Activated CD8-positive, alpha-beta memory T cell treated with anti-CD3 and anti-CD28 coated beads, Interleukin-2, amount 10 ng/mL, durations not matched to agents 7 days and 5 days (primary cell): ENCODE measurements around the gene ROR2. TPM values are rescaled to one million over a fixed set of nuclear protein-coding genes. Genes with fewer than 3 reads are reported as not detected.
A peak's percentile ranks its signal among the peaks of the same experiment; 100 is the strongest.

Experiments used
- ATAC-seq: fragments of 150-1000 bp; cut with Tn5 transposase; one replicate; pipeline ENCODE4 v1.10.0; 2021; ENCODE audit warnings: moderate library complexity
- CTCF ChIA-PET: fragments of 350-600 bp; sonication (Branson Sonifier 250); formaldehyde crosslinking; loops from one replicate; lab custom pipeline; 2021; ENCODE audit warnings: antibody characterized with exemption; lab: Charles Lee
- DNase-seq: peaks from one replicate; pipeline ENCODE4 v3.0.0-alpha.2; 2020
- H3K27ac Mint-ChIP-seq: one replicate; pipeline ENCODE4 v1.8.0; 2021; ENCODE audit warnings: mild to moderate bottlenecking, mixed read lengths
- H3K27me3 Mint-ChIP-seq: one replicate; pipeline ENCODE4 v1.8.0; 2021; ENCODE audit warnings: mixed read lengths
- H3K36me3 Mint-ChIP-seq: one replicate; pipeline ENCODE4 v1.8.0; 2021; ENCODE audit warnings: mild to moderate bottlenecking, mixed read lengths
- H3K4me1 Mint-ChIP-seq: one replicate; pipeline ENCODE4 v1.8.0; 2021; ENCODE audit warnings: mixed read lengths
- H3K4me3 Mint-ChIP-seq: one replicate; pipeline ENCODE4 v1.8.0; 2021; ENCODE audit warnings: mild to moderate bottlenecking, moderate library complexity, mixed read lengths
- H3K9me3 Mint-ChIP-seq: one replicate; pipeline ENCODE4 v1.8.0; 2022; ENCODE audit warnings: low read depth, mixed read lengths
- total RNA-seq, 2 experiments: library from RNA; stranded (reverse); gene quantifications; one replicate each; pipeline ENCODE4 v1.2.3, GENCODE V29; 2021

The ROR2 gene
- total RNA-seq, 2 experiments from 2014 or later = 3.0 to 3.2 TPM

DNA sequence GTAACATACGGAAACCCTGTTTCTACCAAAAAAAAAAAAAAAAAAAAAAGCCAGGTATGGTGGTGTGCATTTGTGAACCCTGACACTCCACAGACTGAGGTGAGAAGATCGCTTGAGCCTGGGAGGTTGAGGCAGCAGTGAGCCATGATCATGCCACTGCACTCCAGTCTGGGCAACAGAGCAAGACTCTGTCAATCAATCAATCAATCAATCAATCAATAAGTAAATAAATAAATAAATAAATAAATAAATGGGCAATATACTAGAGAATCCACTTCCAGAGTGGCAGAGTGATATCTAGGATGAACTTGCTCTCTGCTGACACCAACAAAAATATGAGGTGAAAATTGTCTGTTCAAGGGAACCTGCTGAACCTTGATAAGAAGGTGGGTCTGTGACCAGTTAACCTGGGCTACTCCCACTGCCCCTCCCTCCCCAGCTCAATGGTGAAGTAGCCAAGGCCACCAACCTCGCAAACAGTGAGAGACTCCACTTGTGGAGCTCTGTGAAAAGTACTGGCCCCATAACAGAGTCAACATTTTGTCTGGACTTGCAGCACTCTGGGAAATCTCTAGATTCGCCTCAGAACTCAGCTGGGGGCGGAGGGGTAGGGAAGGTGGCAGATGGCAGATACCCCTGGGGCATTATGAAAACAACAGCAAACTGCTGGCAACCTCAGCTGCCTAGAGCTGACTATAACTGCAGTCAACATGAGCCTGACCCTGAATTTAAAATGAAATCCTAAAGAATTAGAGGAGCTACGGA lies 163.7 kb downstream of the ROR2 start:
- no peak for DNase-seq
- H3K4me1 Mint-ChIP-seq = peaks cover 8% of the 10 kb centered on the region
- no peak overlapping the region for H3K4me3 Mint-ChIP-seq
- CTCF ChIA-PET = no interaction called here
- no peaks in the 10 kb centered on the region for H3K9me3 Mint-ChIP-seq
- ATAC-seq = no peak
- H3K27me3 Mint-ChIP-seq = peaks cover 30% of the 10 kb centered on the region
- H3K36me3 Mint-ChIP-seq = no peaks in the 10 kb centered on the region
- no peak overlapping the region for H3K27ac Mint-ChIP-seq

DNA sequence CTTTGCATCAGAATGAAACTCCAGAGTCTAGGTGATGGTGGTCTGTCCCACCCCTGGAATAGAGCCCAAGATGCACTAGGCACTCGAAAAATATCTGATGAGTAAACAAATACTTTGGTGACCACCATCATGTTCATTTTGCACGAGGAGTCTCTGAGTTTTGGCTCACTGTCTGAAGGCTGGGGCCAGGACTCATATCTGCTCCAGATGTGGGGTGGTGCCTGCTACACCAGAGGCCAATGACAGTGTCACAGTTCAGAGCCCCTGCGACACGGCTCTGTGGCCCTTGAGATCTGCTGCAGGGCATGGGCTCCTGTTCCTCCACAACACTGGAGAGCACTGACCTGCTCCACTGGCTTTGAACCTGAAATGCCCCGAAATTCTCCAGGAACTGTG lies 164.6 kb downstream of the ROR2 start:
- Mint-ChIP-seq H3K4me1 (peaks cover 8% of the 10 kb centered on the region), H3K9me3 (no peaks in the 10 kb centered on the region), H3K27me3 (peaks cover 32% of the 10 kb centered on the region), H3K36me3 (no peaks in the 10 kb centered on the region), H3K27ac (no peak overlapping the region), H3K4me3 (no peak overlapping the region)
- CTCF ChIA-PET = no interaction called here
- ATAC-seq (no peak), DNase-seq (no peak)

DNA sequence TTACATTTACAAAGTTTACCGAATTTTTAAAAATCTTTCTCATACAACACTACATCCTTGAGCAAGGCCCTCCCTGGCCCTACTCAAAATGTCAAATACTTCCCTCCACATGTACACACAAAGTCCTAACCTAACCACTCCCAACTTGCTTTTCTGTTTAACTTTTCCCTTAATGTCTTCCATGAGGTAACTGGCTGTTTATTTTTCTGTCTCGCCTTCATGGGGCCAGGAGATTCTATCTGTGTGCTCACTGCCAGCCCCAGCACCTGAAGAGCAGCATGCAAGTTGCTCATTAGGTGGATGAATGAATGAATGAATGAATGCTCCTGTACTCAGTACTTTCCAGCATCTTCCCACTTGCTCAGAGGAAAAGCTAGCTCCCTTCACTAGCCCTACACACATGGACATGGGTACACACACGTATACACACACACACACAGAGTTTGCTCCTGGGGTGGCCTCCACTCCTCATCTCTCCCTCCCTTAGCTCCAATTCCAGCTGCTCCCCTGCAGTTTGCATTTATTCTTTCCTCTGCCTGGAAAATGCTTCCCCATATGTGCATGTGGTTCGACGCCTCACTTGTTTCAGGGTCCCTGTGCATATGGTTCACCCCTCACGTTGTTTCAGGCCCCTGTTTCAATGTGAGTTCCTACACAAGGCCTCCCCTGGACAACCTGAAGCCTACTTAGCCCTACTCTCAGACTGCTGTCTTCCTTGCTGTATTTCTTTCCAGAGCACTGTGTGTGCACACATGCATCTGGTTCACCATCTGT lies 165.2 kb downstream of the ROR2 start:
- peaks cover 32% of the 10 kb centered on the region for H3K27me3 Mint-ChIP-seq
- CTCF ChIA-PET = no interaction called here

DNA sequence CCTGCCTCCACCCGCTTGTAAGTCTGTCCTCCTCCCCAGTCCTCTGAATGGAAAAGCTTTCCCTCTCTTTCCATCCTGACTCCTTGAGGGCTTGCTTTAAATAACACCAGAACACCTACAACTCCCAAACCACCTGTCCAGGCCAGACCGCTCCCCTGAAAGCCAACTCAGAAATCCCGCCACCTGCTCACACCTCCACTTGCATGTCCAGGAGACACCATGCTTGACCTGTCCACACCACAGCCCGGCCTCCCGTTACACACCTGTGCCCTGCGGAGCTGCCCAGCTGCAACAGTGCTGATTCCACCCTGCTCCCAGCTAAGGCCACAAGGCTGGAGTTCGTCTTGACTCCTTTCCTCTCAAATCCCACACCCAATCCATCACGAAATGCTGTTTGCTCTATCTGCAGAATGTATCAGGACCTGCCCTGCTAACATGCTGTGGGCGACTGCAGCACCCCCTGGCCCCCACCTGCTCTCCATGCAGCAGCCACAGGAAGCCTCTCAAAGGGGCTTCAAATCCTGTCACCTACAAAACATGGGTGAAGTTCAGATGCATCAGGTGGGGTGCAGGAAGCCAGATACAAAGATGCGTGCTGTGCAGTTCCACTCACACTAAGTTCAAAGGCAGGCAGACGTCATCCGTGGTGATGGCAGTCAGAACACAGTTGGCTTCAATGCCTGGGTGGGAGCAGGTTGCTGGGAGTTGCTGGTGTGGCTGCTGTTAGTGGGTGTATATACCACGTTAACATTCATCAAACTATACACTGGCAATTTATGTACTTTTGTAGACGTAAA lies 166.0 kb downstream of the ROR2 start:
- CTCF ChIA-PET = no interaction called here

More for the DNA sequence above, 165.2 kb downstream of the ROR2 start:
- no peaks in the 10 kb centered on the region for H3K9me3 Mint-ChIP-seq
- DNase-seq = no peak
- peaks cover 8% of the 10 kb centered on the region for H3K4me1 Mint-ChIP-seq
- no peak overlapping the region for H3K27ac Mint-ChIP-seq
- no peak overlapping the region for H3K4me3 Mint-ChIP-seq
- H3K36me3 Mint-ChIP-seq = no peaks in the 10 kb centered on the region
- ATAC-seq = no peak

DNA sequence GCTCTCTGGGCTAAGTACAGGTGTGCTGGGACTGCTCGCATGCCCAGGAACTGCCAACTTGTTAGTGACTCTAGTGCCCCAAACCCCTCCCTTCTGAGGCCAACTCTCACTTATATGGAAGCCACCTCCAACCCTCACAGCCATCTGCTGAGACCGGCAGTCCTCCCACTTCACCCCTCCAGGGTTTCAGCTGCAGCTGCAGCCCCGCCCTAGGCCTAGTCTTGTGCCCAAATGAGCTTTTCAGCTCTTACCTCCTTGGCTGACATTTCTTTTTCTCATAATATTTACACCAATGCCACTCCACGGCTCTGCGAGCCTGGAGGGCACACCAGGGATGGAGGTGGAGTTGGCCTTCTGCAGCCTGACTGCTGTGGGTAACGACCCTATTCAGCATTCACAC lies 166.6 kb downstream of the ROR2 start:
- H3K9me3 Mint-ChIP-seq = no peaks in the 10 kb centered on the region
- no peak overlapping the region for H3K27ac Mint-ChIP-seq
- ATAC-seq (no peak), DNase-seq (peak; percentile 16)
- H3K27me3 Mint-ChIP-seq = peaks cover 34% of the 10 kb centered on the region
- H3K4me1 Mint-ChIP-seq = peaks cover 8% of the 10 kb centered on the region
- H3K4me3 Mint-ChIP-seq = no peak overlapping the region
- H3K36me3 Mint-ChIP-seq = no peaks in the 10 kb centered on the region
- CTCF ChIA-PET = no interaction called here

More for the DNA sequence above, 166.0 kb downstream of the ROR2 start:
- Mint-ChIP-seq H3K9me3 (no peaks in the 10 kb centered on the region), H3K36me3 (no peaks in the 10 kb centered on the region), H3K4me1 (peaks cover 8% of the 10 kb centered on the region), H3K27me3 (peaks cover 32% of the 10 kb centered on the region), H3K4me3 (no peak overlapping the region), H3K27ac (no peak overlapping the region)
- ATAC-seq = no peak
- DNase-seq = peak; percentile 37

DNA sequence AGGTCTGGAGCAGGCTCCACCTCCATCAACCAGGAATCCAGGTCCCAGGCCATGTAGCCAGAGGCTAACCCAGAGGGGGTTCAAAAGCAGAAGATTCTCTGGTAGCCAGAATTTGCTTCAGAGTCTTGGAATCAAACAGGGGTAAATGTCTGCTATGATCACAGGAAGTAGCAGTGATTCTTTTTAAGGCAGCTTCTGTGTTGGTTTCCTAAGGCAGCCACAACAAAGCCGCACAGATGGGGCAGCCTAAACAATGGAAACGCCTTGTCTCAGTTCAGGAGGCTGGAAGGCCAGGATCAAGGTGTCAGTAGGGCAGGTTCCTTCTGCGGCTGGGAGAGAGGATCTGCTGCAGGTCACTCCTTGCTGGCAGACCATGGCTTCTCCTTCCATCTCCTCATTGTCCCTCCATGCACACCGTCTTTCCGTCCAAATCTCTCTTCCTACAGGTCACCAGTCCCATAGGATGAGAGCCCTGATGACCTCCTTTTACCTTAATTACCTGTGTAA lies 167.3 kb downstream of the ROR2 start:
- Mint-ChIP-seq H3K9me3 (no peaks in the 10 kb centered on the region), H3K27ac (no peak overlapping the region), H3K27me3 (peaks cover 35% of the 10 kb centered on the region), H3K4me3 (no peak overlapping the region), H3K36me3 (no peaks in the 10 kb centered on the region), H3K4me1 (peaks cover 8% of the 10 kb centered on the region)
- peak; percentile 32 for DNase-seq
- no peak for ATAC-seq
- CTCF ChIA-PET = interaction anchor here (1.0 kb wide), 1 partner anchor 168 kb away, joined by 3 read pairs; no protein-coding TSS in a partner anchor

DNA sequence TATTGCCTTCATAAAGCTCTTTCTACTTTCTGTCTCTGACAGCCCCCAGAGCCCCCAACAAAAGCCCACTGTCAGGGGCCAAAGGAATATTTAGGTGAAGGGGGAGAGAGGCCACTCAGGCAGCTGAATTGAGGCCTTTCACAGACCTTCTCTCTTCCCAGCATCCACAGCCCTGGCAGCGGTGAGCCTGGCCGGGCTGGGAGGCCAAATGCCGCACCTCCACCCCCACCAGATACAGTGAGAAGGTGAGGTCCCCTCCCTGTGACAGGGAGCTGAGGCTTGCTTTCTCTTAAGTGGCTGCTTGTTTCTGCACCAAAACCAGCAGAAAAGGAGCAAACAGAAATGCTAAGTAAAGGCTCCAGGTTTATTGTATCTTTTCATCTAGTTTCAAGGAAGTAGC lies 168.1 kb downstream of the ROR2 start:
- Mint-ChIP-seq H3K36me3 (no peaks in the 10 kb centered on the region), H3K27me3 (peaks cover 42% of the 10 kb centered on the region), H3K27ac (no peak overlapping the region), H3K4me1 (peaks cover 11% of the 10 kb centered on the region), H3K9me3 (no peaks in the 10 kb centered on the region), H3K4me3 (no peak overlapping the region)
- DNase-seq = peak; percentile 33
- no peak for ATAC-seq
- CTCF ChIA-PET = interaction anchor here (1.0 kb wide), 1 partner anchor 168 kb away, joined by 3 read pairs; no protein-coding TSS in a partner anchor

DNA sequence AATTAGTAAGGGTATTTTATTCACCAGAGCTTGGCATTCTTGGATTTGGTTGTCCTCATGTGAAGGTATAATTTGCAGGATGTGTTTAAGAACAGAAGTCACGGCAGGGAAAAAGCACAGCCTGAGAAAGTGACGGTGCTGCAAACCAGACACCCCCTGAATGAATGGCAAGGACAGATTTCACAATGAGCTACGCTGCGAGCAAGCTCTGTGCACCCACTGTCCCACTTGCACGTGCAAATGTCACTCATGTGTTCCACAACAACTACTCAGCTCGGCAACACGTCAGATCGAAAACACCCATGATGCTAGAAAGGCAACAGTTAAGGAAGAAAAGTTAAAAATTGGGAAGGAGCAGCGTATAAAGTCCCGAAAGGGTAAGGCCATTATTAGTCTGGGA lies 168.9 kb downstream of the ROR2 start:
- CTCF ChIA-PET = no interaction called here

DNA sequence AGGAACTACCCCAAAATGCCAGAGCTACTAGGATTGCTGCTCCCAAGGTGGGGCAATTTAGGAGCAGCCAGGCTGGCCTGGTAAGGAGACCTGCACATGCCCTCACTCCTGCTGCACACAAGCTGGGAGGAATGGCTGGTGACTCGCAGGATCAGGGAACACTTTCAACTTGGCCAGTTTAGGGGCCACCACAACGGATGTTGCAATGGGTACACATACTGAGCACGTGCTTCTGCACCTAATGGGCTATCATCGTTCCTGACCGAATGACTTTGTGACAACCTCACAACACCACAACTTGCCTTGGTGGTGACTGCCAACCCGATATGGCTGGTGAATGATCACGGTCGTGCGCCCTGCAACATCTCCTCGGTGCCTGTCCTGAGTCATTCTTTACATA lies 172.0 kb downstream of the ROR2 start:
- CTCF ChIA-PET = interaction anchor here (7.6 kb wide), 1 partner anchor 174 kb away, joined by 74 read pairs; the partner anchor contains the start of gene ROR2
- Mint-ChIP-seq H3K9me3 (no peaks in the 10 kb centered on the region), H3K27ac (no peak overlapping the region)

More for the DNA sequence above, 168.9 kb downstream of the ROR2 start:
- H3K9me3 Mint-ChIP-seq = no peaks in the 10 kb centered on the region
- DNase-seq (peak; percentile 11), ATAC-seq (no peak)
- H3K27me3 Mint-ChIP-seq = peaks cover 46% of the 10 kb centered on the region
- no peaks in the 10 kb centered on the region for H3K36me3 Mint-ChIP-seq
- no peak overlapping the region for H3K27ac Mint-ChIP-seq
- no peak overlapping the region for H3K4me3 Mint-ChIP-seq
- peaks cover 14% of the 10 kb centered on the region for H3K4me1 Mint-ChIP-seq

DNA sequence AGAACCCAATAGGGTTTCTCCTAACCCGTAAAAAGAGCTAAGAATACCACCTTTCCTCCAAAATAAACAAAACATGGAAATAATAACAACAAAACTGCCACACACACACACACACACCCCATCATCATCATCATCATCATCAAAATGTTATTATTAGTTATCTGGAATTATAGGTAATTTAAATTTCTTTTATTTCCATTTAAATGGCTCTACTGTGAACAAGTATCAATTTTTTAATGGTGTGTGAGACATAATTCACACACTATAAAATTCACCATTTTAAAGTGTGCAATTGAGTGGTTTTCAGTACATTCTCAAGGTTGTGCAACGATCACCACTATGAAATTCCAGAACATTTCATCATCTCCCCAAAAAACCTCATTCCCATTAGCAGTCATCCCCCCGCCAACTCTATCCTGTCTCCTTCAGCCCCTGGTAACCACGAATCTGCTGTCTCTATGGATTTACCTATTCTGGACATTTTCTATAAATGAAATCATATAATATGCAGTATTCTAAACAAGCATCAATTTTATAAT lies 172.7 kb downstream of the ROR2 start:
- peaks cover 40% of the 10 kb centered on the region for H3K27me3 Mint-ChIP-seq
- no peaks in the 10 kb centered on the region for H3K9me3 Mint-ChIP-seq
- H3K4me3 Mint-ChIP-seq = no peak overlapping the region
- no peak for DNase-seq
- no peaks in the 10 kb centered on the region for H3K36me3 Mint-ChIP-seq
- CTCF ChIA-PET = interaction anchor here (0.8 to 7.6 kb wide), 4 partner anchors 18 to 335 kb away, joined by 3 to 74 read pairs (median 3); partner anchors contain the start of gene ROR2
- no peak for ATAC-seq
- no peak overlapping the region for H3K27ac Mint-ChIP-seq
- peaks cover 7% of the 10 kb centered on the region for H3K4me1 Mint-ChIP-seq

More for the DNA sequence above, 172.0 kb downstream of the ROR2 start:
- peaks cover 46% of the 10 kb centered on the region for H3K27me3 Mint-ChIP-seq
- no peak overlapping the region for H3K4me3 Mint-ChIP-seq
- H3K4me1 Mint-ChIP-seq = peaks cover 14% of the 10 kb centered on the region
- no peak for DNase-seq
- ATAC-seq = no peak
- no peaks in the 10 kb centered on the region for H3K36me3 Mint-ChIP-seq

DNA sequence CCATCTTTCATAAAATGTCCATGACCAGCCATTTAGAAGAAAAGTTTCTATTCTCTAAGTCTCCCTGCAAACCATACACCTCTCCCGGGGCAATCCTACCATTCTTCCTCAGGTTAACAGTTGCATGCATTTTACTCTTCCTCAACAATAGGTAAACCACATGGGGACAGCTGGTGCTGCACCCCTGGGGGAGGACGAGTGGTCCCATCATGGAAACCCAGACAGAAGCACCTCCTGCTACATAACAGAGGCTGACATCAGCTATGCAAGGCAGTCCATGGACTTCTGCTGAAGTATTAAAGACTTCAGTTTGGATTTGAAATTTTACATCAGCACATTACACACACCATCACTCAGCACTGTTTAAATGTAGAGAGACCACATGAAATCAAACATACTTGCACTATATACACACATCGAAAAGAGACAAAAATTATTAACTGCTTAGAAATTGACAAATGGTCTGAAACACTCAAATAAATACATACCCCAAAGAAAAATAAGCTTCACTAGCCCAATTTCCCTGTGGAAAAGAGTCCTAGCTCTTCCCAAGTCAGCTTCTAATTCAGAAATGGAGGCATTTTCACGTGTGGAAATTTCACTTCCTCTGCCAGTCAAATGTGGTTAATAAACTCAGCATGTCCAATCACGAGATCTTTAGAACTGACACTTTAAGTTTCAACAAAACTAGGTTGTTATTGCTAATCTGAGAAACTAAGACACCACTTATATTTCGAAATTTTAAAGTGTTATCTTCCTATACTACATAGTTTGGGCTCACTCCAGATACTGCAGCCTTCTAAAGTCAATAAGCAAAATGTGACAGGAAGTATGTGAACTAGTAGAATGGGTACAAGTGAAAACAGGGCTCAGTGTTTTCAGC lies 173.4 kb downstream of the ROR2 start:
- Mint-ChIP-seq H3K4me3 (no peak overlapping the region), H3K27me3 (peaks cover 39% of the 10 kb centered on the region), H3K4me1 (peaks cover 6% of the 10 kb centered on the region), H3K36me3 (no peaks in the 10 kb centered on the region), H3K9me3 (no peaks in the 10 kb centered on the region), H3K27ac (no peak overlapping the region)
- DNase-seq = no peak
- CTCF ChIA-PET = interaction anchor here (0.6 to 7.6 kb wide), 8 partner anchors 11 to 334 kb away, joined by 3 to 74 read pairs (median 3); partner anchors contain the start of gene ROR2
- no peak for ATAC-seq

DNA sequence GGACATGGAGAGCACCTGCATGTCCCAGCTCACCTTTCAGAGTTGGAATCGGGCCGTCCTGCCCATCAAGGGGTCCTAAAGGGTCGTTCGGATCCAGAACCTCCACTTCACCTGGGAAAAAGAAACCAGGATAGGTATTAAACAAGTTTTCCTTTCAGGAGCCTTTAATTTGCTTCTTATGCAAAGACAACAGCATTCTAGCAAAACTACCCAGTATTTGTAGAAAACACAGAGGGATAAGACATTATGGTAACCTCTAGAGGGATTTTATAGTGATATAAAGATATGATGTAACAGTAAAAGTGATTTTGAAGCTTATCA lies 174.4 kb downstream of the ROR2 start:
- no peaks in the 10 kb centered on the region for H3K9me3 Mint-ChIP-seq
- no peaks in the 10 kb centered on the region for H3K36me3 Mint-ChIP-seq

More for the DNA sequence above, 174.4 kb downstream of the ROR2 start:
- H3K4me3 Mint-ChIP-seq = no peak overlapping the region
- peaks cover 6% of the 10 kb centered on the region for H3K4me1 Mint-ChIP-seq
- peaks cover 36% of the 10 kb centered on the region for H3K27me3 Mint-ChIP-seq
- CTCF ChIA-PET = interaction anchor here (0.6 to 7.6 kb wide), 10 partner anchors 11 to 203 kb away, joined by 3 to 74 read pairs (median 4); partner anchors contain the start of gene ROR2
- no peak for DNase-seq
- no peak for ATAC-seq
- no peak overlapping the region for H3K27ac Mint-ChIP-seq
